DMS53 treated with DMSO at 0.1 percent for 48 hours (cell line): Measurements from ENCODE around the gene GRAMD4.

Experiments
- DNase-seq: peaks from one replicate; lab custom pipeline; 2025; ENCODE audit not compliant: unreplicated experiment; lab: John Stamatoyannopoulos, UW

GRAMD4 gene

DNA sequence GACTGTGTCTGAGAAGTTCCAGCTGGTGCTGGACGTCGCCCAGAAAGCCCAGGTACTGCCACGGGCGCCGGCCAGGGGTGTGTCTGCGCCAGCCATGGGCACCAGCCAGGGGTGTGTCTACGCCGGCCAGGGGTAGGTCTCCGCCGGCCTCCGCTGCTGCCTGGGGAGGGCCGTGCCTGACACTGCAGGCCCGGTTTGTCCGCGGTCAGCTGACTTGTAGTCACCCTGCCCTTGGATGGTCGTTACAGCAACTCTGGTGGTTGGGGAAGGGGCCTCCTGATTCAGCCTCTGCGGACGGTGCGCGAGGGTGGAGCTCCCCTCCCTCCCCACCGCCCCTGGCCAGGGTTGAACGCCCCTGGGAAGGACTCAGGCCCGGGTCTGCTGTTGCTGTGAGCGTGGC lies 47.9 kb downstream of the GRAMD4 start:
- no peak for DNase-seq

DNA sequence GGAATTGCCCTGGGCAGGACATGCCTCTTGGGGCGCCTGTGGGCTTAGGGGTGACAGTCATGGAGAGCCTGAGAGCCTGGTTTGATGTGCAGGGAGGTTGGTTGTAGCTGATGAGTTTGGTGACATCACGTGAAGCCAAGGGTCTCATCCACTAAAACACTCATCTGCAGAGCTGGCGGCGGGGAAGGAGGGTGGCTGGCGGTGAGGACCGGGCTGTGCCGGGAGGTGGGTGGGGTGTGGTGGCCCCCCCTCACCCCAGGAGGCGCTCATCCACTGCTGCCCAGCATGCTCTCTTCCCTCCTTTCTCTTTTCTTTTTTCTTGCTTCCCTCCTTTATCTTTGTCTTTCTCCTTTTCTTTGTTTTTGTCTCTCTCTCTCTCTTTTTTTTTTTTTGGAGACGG lies 49.0 kb downstream of the GRAMD4 start:
- no peak for DNase-seq

DNA sequence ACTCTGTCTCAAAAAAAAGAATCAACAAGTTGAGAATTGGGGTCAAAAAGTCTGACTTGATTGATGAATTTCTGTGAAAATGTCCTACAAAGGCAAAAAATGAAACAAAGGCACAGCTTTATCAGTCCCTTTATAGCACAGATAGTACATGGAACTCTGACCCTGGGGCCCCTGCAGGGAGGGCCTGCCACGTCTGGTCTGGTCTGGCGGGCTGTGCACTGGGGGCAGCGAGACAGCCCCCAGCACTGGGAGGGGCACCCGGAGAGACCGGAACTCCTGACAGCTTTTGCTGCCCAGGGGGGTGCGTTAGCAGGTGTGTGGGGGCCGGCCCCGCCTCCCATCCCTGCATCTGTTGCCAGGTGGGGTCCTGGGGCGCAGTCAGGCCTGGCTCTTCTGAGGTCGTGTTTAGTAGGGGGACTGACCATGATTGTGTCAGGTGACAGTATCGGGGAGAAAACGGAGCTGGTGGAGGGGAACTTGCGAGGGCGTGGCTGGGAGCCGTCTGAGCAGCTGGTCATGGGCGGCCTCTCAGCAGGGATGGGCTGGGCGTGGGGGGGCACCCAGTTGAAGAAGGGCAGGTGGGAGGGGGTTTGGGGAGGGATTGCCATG lies 51.7 kb downstream of the GRAMD4 start:
- no peak for DNase-seq

DNA sequence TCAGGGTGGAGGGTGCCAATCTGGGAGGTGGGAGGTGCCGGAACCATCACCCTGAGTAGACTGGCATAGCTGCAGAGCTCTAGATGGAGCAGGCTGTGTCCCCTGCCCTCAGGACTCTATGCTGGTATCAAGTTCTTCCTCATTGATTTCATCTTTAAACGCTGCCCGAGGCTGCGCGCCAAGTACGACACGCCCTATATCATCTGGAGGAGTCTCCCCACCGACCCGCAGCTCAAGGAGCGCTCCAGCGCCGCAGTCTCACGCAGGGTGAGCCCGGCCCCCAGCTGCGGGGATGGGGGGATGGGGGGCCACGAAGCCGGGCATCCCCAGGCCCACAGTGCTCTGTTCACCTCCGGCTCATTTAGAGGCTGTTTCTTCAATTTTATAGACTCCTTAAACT lies 52.5 kb downstream of the GRAMD4 start:
- DNase-seq: no peak

DNA sequence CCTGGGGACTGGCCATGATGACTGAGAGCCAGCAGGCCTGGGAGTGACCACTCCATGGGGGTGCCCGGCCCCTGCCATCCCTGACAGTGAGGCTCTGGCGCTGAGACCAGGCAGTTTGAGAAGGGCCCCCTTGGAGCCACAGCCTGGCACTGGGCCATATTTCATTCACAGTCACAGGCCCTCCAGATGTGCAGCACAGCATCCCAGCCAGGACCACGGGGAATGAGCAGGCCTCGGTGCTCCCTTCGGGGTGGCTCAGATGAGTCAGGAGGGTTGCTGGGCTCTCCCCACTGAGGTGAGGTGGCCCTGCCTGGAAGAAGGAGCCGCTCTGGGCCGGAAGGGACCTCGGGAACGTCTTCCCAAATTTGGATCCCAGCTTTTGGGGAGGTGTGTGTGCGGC lies 53.0 kb downstream of the GRAMD4 start:
- DNase-seq: no peak

DNA sequence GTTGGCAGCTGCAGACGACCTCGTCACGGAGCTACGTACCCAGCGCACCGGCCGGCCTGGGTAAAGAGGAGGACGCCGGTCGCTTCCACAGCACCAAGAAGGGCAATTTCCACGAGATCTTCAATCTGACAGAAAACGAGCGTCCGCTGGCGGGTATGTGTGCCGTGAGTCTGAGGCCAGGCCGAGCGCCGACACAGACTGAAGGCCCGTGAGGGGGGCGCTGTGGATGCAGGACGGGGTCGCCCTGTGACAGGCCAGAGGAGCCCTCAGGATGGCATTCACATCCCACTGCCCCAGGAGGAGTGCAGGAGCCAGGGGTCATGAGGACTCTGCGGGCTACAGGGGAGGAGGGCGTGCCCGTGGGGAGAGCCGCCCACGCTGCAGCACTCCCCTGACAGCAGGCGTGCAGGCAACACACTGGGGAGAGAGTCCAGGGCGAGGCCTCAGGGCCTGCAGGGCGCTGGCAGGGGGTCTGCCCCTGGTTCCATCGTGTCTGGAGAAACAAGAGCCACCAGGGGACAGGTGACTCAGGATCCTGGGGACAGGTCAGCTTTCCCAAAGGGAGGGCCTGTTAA lies 53.6 kb downstream of the GRAMD4 start:
- DNase-seq: no peak

DNA sequence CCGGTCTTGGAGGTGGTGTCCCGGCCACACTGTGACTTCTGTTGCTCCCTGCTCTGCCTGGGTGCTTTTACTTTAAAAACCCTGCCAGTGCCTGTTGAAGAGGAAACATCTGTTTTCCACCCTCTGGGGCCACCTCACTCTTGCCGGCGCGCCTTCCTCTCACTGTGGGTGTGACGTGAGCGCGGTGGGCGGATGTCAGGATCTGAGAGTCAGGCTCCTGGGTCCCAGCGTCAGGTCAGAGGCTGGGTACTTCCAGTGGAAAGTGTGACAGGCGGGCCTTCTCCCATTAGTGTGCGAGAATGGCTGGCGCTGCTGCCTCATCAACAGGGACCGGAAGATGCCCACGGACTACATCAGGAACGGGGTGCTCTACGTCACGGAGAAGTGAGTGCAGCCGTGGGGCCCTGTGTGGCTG lies 54.2 kb downstream of the GRAMD4 start:
- DNase-seq: no peak

DNA sequence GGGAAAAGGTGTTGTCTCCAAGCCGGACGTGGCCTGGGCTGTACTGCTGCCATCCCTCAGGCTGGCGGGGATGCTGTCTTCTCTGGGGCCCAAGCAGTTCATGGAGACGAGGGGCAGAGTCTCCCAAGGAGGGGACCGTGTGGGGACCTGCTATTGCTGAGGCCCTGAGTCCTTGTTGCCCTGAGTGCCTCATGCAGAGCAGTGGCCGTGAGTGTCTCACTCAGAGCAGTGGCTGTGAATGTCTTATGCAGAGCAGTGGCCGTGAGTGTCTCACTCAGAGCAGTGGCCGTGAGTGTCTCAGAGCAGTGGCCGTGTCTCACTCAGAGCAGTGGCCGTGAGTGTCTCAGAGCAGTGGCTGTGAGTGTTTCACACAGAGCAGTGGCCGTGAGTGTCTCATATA lies 54.7 kb downstream of the GRAMD4 start:
- no peak for DNase-seq

DNA sequence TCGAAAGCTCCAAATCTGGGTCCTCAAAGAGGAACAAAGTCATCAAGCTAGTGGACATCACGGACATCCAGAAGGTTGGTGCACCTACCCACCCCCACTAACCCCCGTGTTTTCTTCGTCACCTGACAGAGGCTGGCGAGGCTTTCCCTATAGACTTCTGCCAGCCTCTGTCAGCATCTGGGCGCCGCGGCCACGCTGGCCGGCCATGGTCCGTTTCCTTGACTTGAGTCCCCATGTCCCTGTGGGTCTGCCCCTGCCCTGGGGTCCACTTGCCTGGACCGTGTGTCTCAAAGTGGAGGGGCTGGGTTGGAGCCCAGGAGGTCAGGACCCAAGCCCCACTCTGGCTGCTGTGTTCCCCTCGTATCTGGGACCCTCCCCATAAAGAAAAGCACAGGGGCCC lies 55.3 kb downstream of the GRAMD4 start:
- no peak for DNase-seq

DNA sequence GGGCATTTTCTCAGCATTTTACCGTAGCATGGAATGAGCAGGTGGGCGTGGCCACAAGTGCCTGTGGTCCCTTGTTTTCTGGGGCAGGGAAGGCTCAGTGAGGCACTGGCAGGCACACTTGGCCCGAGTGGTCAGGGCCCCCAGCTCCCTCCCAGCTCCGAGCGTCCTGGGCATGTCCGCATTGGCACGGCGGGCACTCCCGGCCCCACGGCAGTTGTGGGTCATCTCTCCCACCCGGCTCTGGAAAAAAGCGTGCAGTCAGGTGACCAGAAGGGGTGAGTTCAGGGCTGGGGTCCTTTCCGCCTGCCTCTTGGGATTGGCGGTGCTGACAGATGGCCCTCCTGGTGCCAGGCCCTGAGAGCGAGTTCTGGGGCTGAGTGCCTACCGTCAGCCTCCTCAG lies 55.8 kb downstream of the GRAMD4 start:
- no peak for DNase-seq

DNA sequence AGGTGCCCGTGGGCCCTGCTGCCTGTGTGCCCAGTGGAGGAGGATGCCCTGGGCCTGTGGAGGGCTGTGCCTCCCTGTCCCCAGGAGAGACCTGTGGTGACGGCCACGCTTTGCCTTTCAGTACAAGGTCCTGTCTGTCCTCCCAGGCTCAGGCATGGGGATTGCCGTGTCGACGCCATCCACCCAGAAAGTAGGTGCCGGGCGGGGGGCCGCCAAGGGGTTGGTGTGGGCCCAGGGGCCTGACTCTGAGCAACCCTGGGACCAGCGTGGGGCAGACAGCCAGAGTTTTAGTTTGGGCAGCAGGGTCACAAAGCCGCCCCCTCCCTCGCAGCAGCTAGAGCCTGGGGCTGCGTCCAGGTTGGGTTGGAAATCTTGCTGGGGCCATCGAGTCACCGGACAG lies 56.3 kb downstream of the GRAMD4 start:
- DNase-seq: no peak

DNA sequence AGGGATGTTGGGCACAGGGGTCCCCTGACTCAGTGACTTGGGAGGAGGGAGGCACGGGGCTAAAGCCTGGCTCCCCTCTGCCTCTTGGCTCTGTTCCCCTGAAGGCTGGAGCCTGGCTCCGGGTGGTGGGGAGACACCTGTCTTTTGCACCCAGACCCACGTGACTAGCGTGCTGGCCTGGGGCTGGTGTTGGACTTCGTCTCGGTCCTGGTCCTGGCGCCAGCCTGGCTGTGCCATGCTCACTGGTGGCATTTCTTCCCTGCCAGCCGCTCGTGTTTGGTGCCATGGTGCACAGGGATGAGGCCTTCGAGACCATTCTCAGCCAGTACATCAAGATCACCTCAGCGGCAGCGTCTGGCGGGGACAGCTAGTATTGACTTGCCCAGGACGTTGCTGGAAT lies 56.7 kb downstream of the GRAMD4 start:
- no peak for DNase-seq

DNA sequence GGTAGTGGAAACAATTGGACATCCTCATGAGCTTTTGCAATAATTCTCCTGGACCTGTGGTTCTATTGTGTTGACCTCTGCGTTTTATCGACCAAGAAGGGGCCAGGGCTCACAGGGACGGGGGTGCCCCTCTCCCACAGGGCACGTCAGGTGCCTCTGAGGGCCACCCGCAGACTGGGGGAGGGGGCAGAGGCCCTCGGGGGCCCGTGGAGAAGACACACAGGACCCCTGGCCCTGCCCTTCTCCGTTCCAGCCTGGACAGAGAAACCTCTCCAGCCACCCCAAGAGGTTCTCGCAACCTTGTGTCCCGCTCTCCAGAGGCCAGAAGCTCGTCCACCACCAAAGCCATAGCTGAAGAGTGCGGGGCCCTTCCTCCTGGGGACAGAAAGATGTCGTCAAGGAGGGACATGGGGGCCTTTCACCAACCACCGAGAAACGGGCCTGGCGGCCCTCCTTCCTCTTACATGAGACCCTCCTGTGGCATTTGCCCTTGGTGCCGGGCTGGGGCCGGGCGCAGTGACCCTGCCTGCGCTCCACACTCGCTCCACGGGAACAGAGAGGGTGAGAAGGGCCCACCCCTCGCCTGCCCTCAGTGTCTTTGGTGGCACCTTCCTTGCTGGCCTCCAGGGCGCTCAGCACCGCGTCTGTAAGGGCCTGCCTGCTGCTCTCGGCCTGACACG lies 57.3 kb downstream of the GRAMD4 start:
- DNase-seq: no peak

DNA sequence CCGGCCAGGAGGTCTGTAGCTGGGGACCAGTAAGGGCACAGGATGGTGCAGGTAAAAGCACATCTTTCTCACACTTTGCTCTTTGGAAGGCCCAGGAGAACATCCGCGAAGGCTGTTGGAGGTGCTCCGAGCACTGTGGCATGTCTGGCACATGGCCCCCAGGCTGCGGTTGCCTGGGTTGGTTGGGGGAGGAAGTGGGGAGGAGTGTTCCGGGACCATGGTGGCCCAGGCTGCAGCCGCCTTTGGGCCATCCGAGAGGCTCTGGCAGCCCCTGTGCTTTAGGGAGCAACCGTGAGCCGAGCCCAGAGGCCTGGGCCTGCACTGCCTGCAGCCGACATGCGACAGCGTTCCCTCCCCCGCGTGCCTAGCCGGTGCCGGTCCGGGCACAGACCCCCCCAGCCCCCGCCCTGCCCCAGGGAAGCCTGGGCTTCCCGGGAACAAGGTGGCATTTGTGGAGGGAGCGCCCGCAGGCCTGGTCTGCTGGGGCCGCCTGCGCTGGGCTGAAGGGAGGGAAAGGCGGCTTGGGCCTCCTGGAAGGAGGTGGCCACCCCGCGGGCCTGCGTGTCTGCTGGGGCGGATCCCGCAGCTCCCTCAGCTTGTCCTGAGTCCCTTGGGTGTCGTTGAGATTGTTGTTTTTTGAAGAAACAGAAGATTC lies 57.9 kb downstream of the GRAMD4 start:
- no peak for DNase-seq

DNA sequence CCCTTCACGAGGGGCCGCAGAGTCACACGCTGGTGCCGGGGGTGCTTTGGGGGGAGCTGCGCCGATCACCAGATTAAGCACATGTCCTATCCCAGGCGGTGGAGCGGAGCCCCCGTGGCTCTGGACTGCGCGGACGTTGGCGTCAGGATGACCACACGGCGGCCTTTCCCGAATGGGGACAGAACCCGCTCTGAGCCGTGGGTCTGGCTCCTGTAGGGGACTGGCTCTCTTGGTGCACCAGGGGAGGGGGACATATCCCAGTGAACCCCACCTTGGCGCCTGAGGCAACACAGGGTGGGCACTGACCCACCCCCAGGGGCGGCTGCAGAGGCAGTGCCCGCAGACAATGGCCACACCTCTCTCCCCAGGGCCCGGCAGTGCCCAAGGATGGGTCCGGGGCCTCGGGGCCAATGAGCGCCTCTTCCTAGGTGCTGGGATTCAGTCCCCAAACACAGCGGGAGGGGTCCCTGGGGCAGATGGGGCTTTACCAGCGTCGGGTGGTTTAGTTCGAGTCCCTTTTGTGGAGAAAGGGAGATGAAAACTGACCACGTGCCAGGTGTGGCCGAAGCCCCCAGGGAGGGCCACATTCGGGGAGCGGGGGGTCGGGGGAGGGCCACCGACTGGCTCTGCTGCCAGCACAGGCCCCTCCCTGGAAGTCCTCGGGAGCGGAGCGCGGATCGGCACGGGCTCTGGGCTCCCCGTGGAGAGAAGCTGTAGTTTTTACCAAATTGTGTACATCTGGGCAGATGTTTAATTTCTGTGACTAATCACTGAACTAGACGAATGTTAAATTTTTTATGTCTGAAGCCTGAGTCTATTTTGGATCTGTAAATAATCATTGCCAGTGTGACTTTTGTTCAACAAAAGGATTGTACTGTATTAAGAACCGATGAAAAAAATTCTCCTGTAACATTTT lies 58.9 kb downstream of the GRAMD4 start:
- no peak for DNase-seq

DNA sequence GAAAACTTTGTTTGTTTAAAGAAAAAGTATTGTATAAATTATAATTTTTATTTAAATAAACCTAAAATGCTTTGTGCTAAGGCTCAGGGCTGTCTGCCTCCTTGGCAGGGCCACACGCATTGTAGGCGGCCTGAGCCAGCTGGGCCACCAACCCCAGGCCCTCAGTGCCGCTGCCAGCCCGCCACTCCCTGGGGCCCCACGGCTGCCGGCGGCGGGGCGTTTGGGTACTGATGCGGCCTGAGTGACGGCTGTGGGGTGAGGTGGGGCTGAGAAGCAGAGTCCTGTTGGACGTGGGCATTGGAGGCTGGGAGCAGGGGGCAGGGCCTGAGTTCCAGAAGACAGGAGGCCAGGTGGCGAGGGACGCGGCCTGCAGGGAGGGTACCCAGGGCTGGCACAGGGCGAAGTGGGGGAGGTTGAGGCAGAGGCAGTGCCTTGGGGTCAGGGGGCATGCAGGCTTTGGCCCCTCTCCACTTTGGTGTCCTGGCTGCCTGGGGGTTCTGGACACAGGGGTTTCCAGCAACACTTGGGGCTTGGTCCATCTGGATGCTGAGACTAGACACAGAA lies 59.6 kb downstream of the GRAMD4 start:
- no peak for DNase-seq

DNA sequence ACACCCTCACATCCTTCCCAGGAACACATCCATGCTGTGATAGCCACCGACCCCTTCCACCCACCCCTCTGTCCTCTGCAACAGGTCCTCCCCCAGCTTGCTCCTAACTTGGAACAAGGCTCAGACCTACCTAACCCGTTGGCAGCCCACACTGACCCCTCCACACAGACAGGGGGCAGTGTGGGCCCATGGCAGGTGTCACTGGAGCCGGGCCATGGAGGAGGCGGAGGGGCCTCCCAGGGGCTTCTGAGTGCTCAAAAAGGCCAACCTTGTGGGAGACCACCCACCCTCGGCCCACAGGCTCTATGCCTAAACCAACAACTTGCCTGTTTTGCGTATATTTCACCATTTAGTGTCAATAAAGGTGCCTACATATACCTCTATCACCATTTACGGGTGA lies 60.8 kb downstream of the GRAMD4 start:
- DNase-seq: no peak

DNA sequence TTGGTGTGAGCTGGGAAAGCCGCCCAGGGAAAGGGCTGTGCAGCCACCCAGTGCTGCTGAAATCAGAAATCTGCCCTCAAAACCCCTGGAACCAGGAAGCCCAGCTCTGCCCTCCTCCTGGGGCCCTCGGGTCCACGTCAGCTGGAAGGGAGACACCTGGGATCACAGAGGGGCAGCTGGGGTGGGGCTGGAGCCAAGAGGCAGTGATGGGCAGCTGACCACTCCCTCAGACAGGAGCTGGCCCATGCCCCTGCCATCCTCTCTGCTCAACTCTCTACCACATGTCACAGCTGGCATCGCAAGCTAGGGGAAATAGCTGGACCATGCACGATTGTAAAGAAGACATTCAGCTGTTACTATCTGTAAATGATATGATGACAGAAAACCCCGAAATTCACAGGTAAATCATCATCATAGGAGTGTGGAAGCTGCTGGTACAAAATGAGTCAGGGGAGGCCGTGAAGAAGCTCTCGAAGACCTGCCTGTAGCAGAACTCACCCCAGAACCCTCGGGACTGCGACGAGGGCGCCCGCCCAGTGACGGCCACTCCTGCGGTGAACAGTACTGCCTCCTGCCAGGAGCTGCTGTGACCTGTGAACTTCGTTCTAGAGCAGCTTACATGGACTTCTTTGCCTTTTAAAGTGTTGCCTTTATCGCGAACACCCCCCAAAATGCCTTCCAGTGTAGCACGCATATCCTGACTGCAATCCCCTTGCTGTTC lies 62.0 kb downstream of the GRAMD4 start:
- no peak for DNase-seq

DNA sequence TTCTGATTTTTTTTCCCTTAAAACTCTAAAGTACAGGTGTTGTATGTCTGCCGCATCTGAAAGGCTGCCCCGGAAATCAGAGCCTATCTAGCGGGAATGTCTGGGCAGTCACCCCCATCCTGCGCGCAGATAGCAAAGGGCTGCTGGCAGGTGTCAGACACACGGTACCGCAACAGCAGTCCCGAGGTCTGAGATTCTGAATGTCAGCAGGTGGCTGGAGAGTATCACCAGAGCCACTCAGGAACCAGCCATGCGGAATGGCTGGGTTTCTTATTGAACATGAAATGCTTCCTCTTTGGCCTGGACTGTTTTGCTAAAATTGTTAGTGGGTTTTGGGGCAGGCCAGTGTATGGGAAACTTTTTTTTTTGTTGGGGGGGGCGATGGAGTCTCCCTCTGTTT lies 64.5 kb downstream of the GRAMD4 start:
- DNase-seq: peak; percentile 75
